ENCODE data around the gene RPP25L. TPM values are rescaled to one million over a fixed set of nuclear protein-coding genes. Genes with fewer than 3 reads are reported as not detected.
A peak's percentile ranks its signal among the peaks of the same experiment; 100 is the strongest.

The RPP25L gene
- total and polyA plus RNA-seq, 8 donors = 17.7 to 22.4 (median 20.6) TPM

DNA sequence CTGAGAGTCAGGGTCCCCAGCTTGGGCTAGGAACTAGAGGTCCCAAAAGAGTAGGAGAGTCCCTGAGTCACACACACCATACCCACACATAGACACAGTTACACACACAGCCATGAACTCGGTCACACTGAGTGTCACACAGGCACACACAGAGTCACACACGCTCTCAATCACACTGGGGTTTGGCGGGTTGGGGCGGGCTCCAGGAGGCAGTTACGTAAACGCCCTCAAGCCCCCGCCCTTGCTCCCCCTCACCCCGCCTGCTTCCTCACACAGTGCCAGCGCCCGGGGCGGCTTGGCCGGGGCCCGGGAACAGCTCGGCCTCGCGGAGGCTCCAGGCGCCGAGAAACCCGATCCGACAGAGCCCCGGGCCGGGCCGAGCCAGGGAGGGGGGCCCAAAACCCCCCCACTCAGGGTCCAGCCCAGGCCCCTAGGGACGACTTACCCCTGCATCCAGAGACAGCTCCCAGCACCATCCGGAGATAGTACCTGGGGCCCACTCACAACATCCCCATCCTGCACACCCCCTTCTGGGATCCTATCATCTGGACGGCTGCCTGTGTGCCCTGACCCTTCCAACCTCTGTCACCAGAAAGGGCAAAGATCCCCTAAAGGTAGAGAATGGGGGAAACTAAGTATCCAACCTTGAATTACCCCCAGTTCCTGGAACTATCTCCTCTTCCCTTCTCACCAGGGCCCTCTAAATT lies 18.8 kb downstream of the RPP25L start:
- Histone ChIP-seq H3K9me3 (no peaks in the 10 kb centered on the region), H3K4me3 (no peak overlapping the region), H3K27me3 (peaks cover 47 to 68% of the 10 kb centered on the region in 2 donors), H3K36me3 (no peaks in the 10 kb centered on the region), H3K27ac (no peak overlapping the region), H3K4me1 (peaks cover 21 to 45% of the 10 kb centered on the region in 2 donors)
- TF ChIP-seq, protein P1, sequence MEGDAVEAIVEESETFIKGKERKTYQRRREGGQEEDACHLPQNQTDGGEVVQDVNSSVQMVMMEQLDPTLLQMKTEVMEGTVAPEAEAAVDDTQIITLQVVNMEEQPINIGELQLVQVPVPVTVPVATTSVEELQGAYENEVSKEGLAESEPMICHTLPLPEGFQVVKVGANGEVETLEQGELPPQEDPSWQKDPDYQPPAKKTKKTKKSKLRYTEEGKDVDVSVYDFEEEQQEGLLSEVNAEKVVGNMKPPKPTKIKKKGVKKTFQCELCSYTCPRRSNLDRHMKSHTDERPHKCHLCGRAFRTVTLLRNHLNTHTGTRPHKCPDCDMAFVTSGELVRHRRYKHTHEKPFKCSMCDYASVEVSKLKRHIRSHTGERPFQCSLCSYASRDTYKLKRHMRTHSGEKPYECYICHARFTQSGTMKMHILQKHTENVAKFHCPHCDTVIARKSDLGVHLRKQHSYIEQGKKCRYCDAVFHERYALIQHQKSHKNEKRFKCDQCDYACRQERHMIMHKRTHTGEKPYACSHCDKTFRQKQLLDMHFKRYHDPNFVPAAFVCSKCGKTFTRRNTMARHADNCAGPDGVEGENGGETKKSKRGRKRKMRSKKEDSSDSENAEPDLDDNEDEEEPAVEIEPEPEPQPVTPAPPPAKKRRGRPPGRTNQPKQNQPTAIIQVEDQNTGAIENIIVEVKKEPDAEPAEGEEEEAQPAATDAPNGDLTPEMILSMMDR (IDR thresholded peaks at IDR 0.05) = no peak
- peak in 1 of 4 donors; percentile 80 for DNase-seq
- peak; percentile 44 for ATAC-seq
- intact Hi-C loops (cut with DNase I) = loop anchor here in 1 of 2 donors (5.0 kb wide), 1 partner anchor 46 kb away; no protein-coding TSS in a partner anchor

DNA sequence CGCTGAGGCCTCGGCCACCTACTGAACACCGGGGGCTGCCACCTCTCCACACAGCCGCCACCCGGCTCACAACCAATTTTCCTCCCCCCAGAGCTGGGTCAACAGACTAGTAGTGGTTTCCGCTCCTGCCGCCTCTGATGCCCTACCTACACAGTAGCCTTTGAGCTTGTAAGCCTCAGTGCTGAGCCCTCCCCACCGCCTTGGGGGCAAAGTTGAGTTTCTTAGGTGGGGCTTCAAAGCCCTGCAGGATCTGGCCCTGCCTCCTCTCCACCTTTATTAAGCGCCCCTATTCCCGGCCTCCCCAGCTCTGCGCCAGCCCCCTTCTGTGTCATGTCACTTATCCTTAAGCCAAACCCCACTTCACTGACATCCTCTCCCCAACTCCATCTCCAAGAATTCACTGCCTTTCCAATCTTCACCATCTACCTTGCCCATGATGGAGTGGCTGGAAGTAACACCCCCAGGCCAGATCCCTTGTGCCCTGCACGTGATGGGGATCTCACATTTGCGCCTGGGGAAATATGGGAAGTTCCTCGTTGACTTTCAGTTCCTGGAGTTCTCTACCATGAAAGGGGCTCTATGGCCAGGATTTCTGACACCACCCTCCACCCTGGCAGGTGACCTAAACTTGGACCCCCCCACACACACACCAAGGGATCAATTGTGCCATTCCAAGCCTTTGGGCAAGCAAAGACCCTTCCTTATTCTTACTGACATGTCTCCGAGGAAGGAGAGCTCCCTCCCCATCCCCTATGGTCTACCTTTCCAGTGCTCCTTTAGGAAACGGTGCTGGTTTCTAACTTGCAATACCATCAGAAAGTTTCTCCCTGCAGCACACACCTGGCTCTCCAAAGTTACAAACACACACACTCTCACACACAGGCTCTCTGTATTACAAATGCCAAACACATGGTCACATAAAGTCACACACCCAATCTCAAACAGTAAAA lies 19.7 kb downstream of the RPP25L start:
- DNase-seq (no peak), ATAC-seq (no peak)
- Histone ChIP-seq H3K27me3 (peaks cover 52 to 77% of the 10 kb centered on the region in 2 donors), H3K4me1 (peaks cover 21 to 45% of the 10 kb centered on the region in 2 donors), H3K27ac (no peak overlapping the region), H3K9me3 (no peaks in the 10 kb centered on the region), H3K4me3 (peak overlapping the region in 1 of 2 donors; percentile 40), H3K36me3 (no peaks in the 10 kb centered on the region)
- intact Hi-C loops (cut with DNase I) = loop anchor here in 1 of 2 donors (5.0 kb wide), 1 partner anchor 45 kb away; no protein-coding TSS in a partner anchor
- TF ChIP-seq, protein P1 (IDR thresholded peaks at IDR 0.05) = no peak

DNA sequence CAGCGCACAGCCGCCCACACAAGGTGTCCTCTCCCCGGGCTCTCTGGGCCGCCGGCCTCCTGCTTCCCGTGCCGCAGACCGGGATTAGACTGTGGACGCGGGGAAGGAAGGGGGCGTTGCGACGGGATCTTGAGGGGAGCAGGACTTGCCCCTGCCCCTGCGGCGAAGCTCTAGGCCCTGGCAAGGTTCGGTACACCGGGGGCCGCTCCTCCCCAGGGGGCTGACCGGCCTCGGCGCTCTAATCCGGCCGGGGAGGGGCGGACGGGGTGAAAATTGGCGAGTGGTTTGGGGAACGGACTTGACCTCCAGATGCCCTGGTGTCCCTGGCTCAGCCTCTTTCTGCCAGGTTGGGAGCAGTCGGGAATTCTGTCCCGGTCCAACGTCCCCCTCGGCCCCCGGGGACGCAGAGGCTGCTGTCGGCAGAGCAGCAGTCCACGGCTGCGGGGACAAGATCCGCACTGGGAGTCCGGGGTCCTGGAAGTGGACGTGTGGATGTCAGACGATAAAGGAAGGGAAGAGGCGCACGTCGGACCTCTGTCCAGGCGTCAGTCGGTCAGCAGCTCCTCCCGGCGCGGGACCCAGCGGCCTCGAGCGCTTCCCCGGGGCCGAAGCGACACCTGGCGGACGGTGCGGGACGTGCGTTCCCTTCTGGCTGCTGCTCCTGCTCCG lies 20.5 kb downstream of the RPP25L start:
- DNase-seq (peak in 3 of 4 donors; percentile 85 to 98 (median 87)), ATAC-seq (peak; percentile 96)
- Histone ChIP-seq H3K4me1 (peaks cover 21 to 45% of the 10 kb centered on the region in 2 donors), H3K4me3 (peak overlapping the region; percentile 4 to 40), H3K27me3 (peaks cover 52 to 85% of the 10 kb centered on the region in 2 donors), H3K9me3 (no peaks in the 10 kb centered on the region), H3K27ac (no peak overlapping the region), H3K36me3 (no peaks in the 10 kb centered on the region)
- TF ChIP-seq, protein P1 (IDR thresholded peaks at IDR 0.05) = peak; percentile 89 to 93
- intact Hi-C loops (cut with DNase I) = loop anchor here in 1 of 2 donors (5.0 kb wide), 1 partner anchor 44 kb away; no protein-coding TSS in a partner anchor

DNA sequence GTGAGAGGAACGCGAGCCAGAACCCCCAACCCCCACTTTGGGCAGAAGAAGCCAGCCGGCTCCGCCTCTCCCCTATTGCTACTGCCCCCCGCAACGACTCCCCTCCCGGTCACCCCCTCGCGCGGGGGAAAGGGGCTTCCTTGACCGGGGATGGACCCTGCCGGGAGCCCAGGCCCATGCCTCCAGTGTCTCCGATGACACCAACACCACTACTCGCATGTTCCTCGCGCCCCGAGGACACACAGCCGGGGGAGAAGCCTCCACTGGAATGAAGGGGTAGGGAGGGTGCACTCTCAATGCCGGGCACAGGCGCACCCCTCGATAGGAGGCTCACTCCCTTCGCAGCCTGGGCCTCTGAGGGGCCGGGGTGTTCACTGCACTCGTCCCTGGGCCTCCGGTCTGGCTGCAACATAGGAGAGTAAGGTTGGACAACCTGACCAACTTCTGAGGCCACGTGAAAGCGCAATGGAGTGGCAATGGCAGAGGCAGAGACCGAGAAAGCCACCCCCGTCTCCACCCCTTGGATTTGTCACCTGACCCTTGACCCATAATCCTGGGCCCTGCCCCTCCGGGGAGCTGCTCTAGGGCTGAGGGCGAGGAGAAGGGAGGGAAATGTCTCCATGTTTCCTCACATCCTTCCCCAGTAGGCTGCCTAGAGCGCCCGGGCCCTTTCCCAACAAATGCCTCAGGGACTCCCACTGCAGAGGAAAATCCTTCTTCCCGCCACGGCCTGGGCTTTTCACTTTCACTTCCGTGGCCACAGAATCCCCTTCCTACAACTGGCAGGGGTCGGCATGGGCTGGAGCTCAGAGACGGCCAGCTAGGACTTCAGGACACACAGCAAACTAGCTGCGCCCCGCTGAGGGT lies 21.3 kb downstream of the RPP25L start:
- ATAC-seq (peak; percentile 6), DNase-seq (no peak)
- H3K4me1 ChIP-seq = peaks cover 21 to 45% of the 10 kb centered on the region in 2 donors
- H3K27ac ChIP-seq = no peak overlapping the region
- H3K36me3 ChIP-seq = no peaks in the 10 kb centered on the region
- intact Hi-C loops (cut with DNase I) = loop anchor here in 1 of 2 donors (5.0 kb wide), 1 partner anchor 43 kb away; no protein-coding TSS in a partner anchor
- H3K4me3 ChIP-seq = peak overlapping the region; percentile 4 to 40
- H3K9me3 ChIP-seq = no peaks in the 10 kb centered on the region
- peaks cover 52 to 93% of the 10 kb centered on the region in 2 donors for H3K27me3 ChIP-seq
- TF ChIP-seq, protein P1 (IDR thresholded peaks at IDR 0.05) = no peak
